Astrocyte (in vitro differentiated cells and primary cell): ENCODE measurements around the gene TRPV2. TPM values are rescaled to one million over a fixed set of nuclear protein-coding genes. Genes with fewer than 3 reads are reported as not detected.

Experiments used
- DNase-seq: peaks from one replicate; pipeline ENCODE4 v3.0.0-alpha.2; 2010; ENCODE audit warnings: low read depth
- FAIRE-seq: peaks from 2 replicates; lab custom pipeline; 2011; peaks lifted over from hg19 to GRCh38; lab: Jason Lieb, UNC
- H2AFZ ChIP-seq: 2 replicates; pipeline ENCODE4 v1.6.0; 2012; ENCODE audit warnings: low read depth, low read length, inconsistent platforms
- H3K27ac ChIP-seq: 2 replicates; pipeline ENCODE4 v1.5.1; 2011; ENCODE audit warnings: low read depth, low read length, inconsistent platforms
- H3K27me3 ChIP-seq: 2 replicates; pipeline ENCODE4 v1.6.0; 2011; ENCODE audit warnings: low read length, inconsistent platforms; ENCODE audit not compliant: insufficient read depth
- H3K36me3 ChIP-seq: 2 replicates; pipeline ENCODE4 v1.5.1; 2011; ENCODE audit warnings: low read length, inconsistent platforms; ENCODE audit not compliant: insufficient read depth
- H3K4me1 ChIP-seq: 2 replicates; pipeline ENCODE4 v1.5.1; 2011; ENCODE audit warnings: low read length, inconsistent platforms; ENCODE audit not compliant: insufficient read depth
- H3K4me2 ChIP-seq: 2 replicates; pipeline ENCODE4 v1.6.0; 2012; ENCODE audit warnings: low read length, inconsistent platforms
- H3K4me3 ChIP-seq: 2 replicates; pipeline ENCODE4 v1.5.1; 2011; ENCODE audit warnings: low read depth, mild to moderate bottlenecking, low read length, inconsistent platforms; ENCODE audit not compliant: insufficient read depth
- H3K79me2 ChIP-seq: 2 replicates; pipeline ENCODE4 v1.6.0; 2012; ENCODE audit warnings: mild to moderate bottlenecking, low read length, inconsistent platforms; ENCODE audit not compliant: insufficient read depth
- H3K9ac ChIP-seq: 2 replicates; pipeline ENCODE4 v1.6.0; 2012; ENCODE audit warnings: mild to moderate bottlenecking, low read length, inconsistent platforms
- H3K9me3 ChIP-seq: 2 replicates; pipeline ENCODE4 v1.5.1; 2012; ENCODE audit warnings: low read depth, mild to moderate bottlenecking, low read length, inconsistent platforms; ENCODE audit not compliant: insufficient read depth
- H4K20me1 ChIP-seq: 2 replicates; pipeline ENCODE4 v1.6.0; 2012; ENCODE audit warnings: low read length, inconsistent platforms; ENCODE audit not compliant: insufficient read depth
- H3K27ac Mint-ChIP-seq: one replicate; pipeline ENCODE4 v1.8.0; 2021; ENCODE audit warnings: mild to moderate bottlenecking, mixed read lengths; ENCODE audit not compliant: unreplicated experiment
- H3K27me3 Mint-ChIP-seq: one replicate; pipeline ENCODE4 v1.8.0; 2021; ENCODE audit warnings: low read depth, mixed read lengths; ENCODE audit not compliant: unreplicated experiment
- H3K36me3 Mint-ChIP-seq: one replicate; pipeline ENCODE4 v1.8.0; 2021; ENCODE audit warnings: low read depth, mixed read lengths; ENCODE audit not compliant: unreplicated experiment
- H3K4me1 Mint-ChIP-seq: one replicate; pipeline ENCODE4 v1.8.0; 2021; ENCODE audit warnings: low read depth, mixed read lengths; ENCODE audit not compliant: unreplicated experiment
- H3K4me3 Mint-ChIP-seq: one replicate; pipeline ENCODE4 v1.8.0; 2021; ENCODE audit warnings: mild to moderate bottlenecking, moderate library complexity, mixed read lengths; ENCODE audit not compliant: unreplicated experiment
- H3K9me3 Mint-ChIP-seq: one replicate; pipeline ENCODE4 v1.8.0; 2021; ENCODE audit warnings: mild to moderate bottlenecking, mixed read lengths; ENCODE audit not compliant: unreplicated experiment
- EZH2 ChIP-seq: IDR thresholded peaks from 2 replicates; pipeline ENCODE4 v1.6.1; 2012; ENCODE audit warnings: mild to moderate bottlenecking, low read length, inconsistent platforms; ENCODE audit not compliant: insufficient read depth
- total RNA-seq: library from RNA; stranded (reverse); gene quantifications from 2 replicates; pipeline ENCODE4 v1.2.1, GENCODE V29; 2021
- TF ChIP-seq, protein P1 (sequence below): IDR thresholded peaks from 2 replicates; pipeline ENCODE4 v1.5.1; 2011; ENCODE audit warnings: low read depth, mild to moderate bottlenecking, inconsistent platforms, low read length, moderate library complexity; ENCODE audit not compliant: insufficient read depth

The TRPV2 gene
- total RNA-seq, 1 donor from 2014 or later: 0.86 TPM

DNA sequence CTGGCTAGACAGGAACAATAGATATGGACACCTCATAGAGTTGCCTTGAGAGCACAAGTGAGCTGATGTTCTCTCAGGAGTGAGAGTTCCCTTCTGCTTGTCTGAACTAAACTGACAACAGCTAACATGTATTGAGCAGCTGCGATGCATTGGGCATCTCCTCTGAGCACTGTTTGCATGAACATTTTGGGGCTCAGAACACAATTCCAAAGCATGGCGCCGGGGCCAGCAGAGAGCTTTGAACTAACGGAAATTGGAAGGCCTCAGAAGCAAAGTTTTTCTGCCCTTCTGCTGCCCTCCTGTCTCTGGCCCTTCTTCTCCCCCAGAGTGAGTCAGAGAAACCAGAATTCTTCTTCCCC is 38.1 kb downstream of the TRPV2 start:
- H3K27me3 ChIP-seq: no peaks in the 10 kb centered on the region
- peaks cover 9% of the 10 kb centered on the region for H3K36me3 Mint-ChIP-seq
- no peak overlapping the region for H2AFZ ChIP-seq
- DNase-seq (no peak), FAIRE-seq (peak; percentile 73)
- TF ChIP-seq, protein P1, sequence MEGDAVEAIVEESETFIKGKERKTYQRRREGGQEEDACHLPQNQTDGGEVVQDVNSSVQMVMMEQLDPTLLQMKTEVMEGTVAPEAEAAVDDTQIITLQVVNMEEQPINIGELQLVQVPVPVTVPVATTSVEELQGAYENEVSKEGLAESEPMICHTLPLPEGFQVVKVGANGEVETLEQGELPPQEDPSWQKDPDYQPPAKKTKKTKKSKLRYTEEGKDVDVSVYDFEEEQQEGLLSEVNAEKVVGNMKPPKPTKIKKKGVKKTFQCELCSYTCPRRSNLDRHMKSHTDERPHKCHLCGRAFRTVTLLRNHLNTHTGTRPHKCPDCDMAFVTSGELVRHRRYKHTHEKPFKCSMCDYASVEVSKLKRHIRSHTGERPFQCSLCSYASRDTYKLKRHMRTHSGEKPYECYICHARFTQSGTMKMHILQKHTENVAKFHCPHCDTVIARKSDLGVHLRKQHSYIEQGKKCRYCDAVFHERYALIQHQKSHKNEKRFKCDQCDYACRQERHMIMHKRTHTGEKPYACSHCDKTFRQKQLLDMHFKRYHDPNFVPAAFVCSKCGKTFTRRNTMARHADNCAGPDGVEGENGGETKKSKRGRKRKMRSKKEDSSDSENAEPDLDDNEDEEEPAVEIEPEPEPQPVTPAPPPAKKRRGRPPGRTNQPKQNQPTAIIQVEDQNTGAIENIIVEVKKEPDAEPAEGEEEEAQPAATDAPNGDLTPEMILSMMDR: no peak
- TF ChIP-seq EZH2: no peak
- H3K27me3 Mint-ChIP-seq: no peaks in the 10 kb centered on the region
- peaks cover 23% of the 10 kb centered on the region for H4K20me1 ChIP-seq
- no peaks in the 10 kb centered on the region for H3K79me2 ChIP-seq
- no peak overlapping the region for H3K4me2 ChIP-seq
- H3K36me3 ChIP-seq: no peaks in the 10 kb centered on the region
- H3K9me3 Mint-ChIP-seq: no peaks in the 10 kb centered on the region
- H3K9ac ChIP-seq: no peak overlapping the region
- H3K27ac ChIP-seq: no peak overlapping the region
- no peak overlapping the region for H3K4me3 Mint-ChIP-seq
- peaks cover 9% of the 10 kb centered on the region for H3K4me1 Mint-ChIP-seq
- peaks cover 13% of the 10 kb centered on the region for H3K4me1 ChIP-seq
- H3K9me3 ChIP-seq: no peaks in the 10 kb centered on the region
- H3K27ac Mint-ChIP-seq: peak overlapping the region; percentile 53
- no peak overlapping the region for H3K4me3 ChIP-seq

DNA sequence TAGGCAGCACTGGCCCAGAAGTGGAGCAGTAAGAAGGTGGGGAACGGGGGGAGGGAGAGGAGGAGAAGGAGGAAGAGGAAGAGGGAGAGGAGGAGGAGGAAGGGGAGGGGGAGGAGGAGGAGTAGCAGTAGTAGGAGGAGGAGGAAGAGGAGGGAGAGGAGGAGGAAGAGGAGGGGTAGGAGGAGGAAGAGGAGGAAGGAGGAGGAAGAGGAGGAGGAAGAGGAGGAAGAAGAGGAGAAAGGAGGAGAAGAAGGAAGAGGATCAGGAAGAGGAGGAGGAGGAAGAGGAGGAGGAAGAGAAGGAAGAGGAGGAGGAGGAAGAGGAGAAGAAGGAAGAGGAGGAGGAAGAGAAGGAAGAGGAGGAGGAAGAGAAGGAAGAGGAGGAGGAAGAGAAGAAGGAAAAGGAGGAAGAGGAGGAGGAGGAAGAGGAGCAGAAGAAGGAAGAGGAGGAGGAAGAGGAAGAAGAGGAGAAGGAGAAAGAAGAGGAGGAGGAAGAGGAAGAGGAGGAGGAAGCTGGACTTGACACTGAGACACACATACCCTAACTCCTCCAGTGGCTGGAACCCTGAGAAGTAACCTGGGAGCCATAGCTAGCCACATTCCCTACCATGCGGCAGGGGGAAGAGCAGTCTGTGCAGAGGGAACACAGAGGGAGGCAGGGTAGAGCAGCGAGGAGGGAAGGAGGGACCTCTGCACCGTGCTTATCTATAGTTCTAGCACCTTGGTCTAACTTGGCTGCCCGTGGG is 40.8 kb downstream of the TRPV2 start:
- Histone ChIP-seq H2AFZ (no peak overlapping the region), H3K27ac (no peak overlapping the region), H3K36me3 (no peaks in the 10 kb centered on the region), H3K4me1 (peaks cover 6% of the 10 kb centered on the region), H3K4me3 (no peak overlapping the region), H4K20me1 (no peaks in the 10 kb centered on the region), H3K9ac (no peak overlapping the region), H3K9me3 (no peaks in the 10 kb centered on the region), H3K79me2 (no peaks in the 10 kb centered on the region), H3K4me2 (no peak overlapping the region), H3K27me3 (no peaks in the 10 kb centered on the region)
- Mint-ChIP-seq H3K36me3 (peaks cover 17% of the 10 kb centered on the region), H3K4me1 (peaks cover 5% of the 10 kb centered on the region), H3K27me3 (peaks cover 2% of the 10 kb centered on the region), H3K9me3 (no peaks in the 10 kb centered on the region), H3K27ac (no peak overlapping the region), H3K4me3 (no peak overlapping the region)
- TF ChIP-seq, protein P1: no peak
- TF ChIP-seq EZH2: no peak
- FAIRE-seq (no peak), DNase-seq (no peak)

DNA sequence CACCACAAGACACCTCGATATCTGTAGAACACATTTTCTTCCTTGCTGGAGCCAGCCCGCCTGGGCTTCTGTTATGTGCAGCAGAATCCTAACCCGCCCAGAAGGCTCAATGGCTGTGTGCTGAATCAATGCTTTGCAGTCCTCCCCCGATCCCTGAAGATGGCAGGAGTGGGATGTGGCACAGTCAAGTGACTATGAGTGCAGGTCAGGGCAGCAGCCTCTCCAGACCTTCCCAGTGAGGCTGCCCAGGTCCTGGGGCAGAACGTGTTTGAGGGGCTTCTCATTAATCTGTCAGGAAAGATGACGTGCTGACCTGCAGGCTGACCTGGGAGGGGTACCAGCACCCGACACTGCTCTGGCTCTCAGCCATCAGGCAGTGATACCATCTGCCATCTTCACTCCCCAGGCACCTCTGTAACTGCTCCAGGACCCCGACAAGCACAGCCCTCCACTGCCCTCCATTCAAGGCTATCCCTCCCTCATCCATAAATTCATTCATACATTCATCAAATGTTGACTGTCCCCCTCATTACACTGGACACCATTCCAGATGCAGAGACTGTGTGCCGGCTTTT is 41.5 kb downstream of the TRPV2 start:
- no peak overlapping the region for H3K4me3 ChIP-seq
- Mint-ChIP-seq H3K27ac (no peak overlapping the region), H3K36me3 (peaks cover 17% of the 10 kb centered on the region), H3K27me3 (peaks cover 2% of the 10 kb centered on the region), H3K4me3 (no peak overlapping the region), H3K9me3 (no peaks in the 10 kb centered on the region), H3K4me1 (peaks cover 5% of the 10 kb centered on the region)
- peaks cover 6% of the 10 kb centered on the region for H3K4me1 ChIP-seq
- no peaks in the 10 kb centered on the region for H3K27me3 ChIP-seq
- no peak overlapping the region for H2AFZ ChIP-seq
- H3K4me2 ChIP-seq: no peak overlapping the region
- no peak overlapping the region for H3K27ac ChIP-seq
- TF ChIP-seq, protein P1: no peak
- no peak for TF ChIP-seq EZH2
- H3K9ac ChIP-seq: no peak overlapping the region
- FAIRE-seq (no peak), DNase-seq (no peak)
- H3K36me3 ChIP-seq: no peaks in the 10 kb centered on the region
- H3K79me2 ChIP-seq: no peaks in the 10 kb centered on the region
- no peaks in the 10 kb centered on the region for H3K9me3 ChIP-seq
- no peaks in the 10 kb centered on the region for H4K20me1 ChIP-seq
